ENCODE data around the gene SPSB1. TPM values are rescaled to one million over a fixed set of nuclear protein-coding genes. Genes with fewer than 3 reads are reported as not detected.

Gene SPSB1
- total RNA-seq, 1 experiment from 2014 or later, result 2.9 TPM

- H3K27ac ChIP-seq (ENCODE audit: insufficient read length, low read depth, low read length), result no peak overlapping the region
- H2AK5ac ChIP-seq (ENCODE audit: insufficient read length, low read length), result no peak overlapping the region
- H3K9me3 ChIP-seq (ENCODE audit: control insufficient read depth, low read depth, low read length), result no peaks in the 10 kb centered on the region
- no peaks in the 10 kb centered on the region for H3K4me1 ChIP-seq (ENCODE audit: insufficient read depth, low read length)
- no peak overlapping the region for H3K18ac ChIP-seq (ENCODE audit: insufficient read length, low read depth, low read length)
- Mint-ChIP-seq H3K27me3 (ENCODE audit: low read depth) (no peaks in the 10 kb centered on the region; the same call in 1 of the 2 replicates), H3K9me3 (no peaks in the 10 kb centered on the region; a peak in 1 of 5 replicates), H3K36me3 (ENCODE audit: insufficient read depth in 1 of 3, low read depth in 3 of 3) (no peaks in the 10 kb centered on the region; a peak in 1 of 7 replicates), H3K4me1 (peaks cover 8 to 9% of the 10 kb centered on the region in 2 experiments), H3K27ac (no peak overlapping the region), H3K4me3 (no peak overlapping the region)
- no peak overlapping the region for H3K4ac ChIP-seq (ENCODE audit: low read depth, low read length)
- no peak overlapping the region for H4K8ac ChIP-seq (replicated peaks; ENCODE audit: insufficient read length, low read depth, low read length)
- H3K14ac ChIP-seq (ENCODE audit: insufficient read depth, low read length), result no peak overlapping the region
- H3K27me3 ChIP-seq (ENCODE audit: insufficient read depth, low read length), result no peaks in the 10 kb centered on the region
- no peak overlapping the region for H2AFZ ChIP-seq (ENCODE audit: low read length)
- H3K4me2 ChIP-seq (ENCODE audit: insufficient read depth, insufficient read length, low read length), result no peak overlapping the region
- no peak overlapping the region for H2BK5ac ChIP-seq (ENCODE audit: insufficient read length, low read length)
- no peak overlapping the region for H3K23ac ChIP-seq (ENCODE audit: insufficient read length, low read depth, low read length)
- H3T11ph ChIP-seq (ENCODE audit: low read length), result no peak overlapping the region
- no peaks in the 10 kb centered on the region for H4K20me1 ChIP-seq (ENCODE audit: control insufficient read depth, insufficient read depth, insufficient read length)
- H2BK15ac ChIP-seq (ENCODE audit: low read depth, low read length), result no peak overlapping the region
- H3K23me2 ChIP-seq (ENCODE audit: insufficient read length, low read depth, low read length, poor library complexity, severe bottlenecking), result no peaks in the 10 kb centered on the region
- no peak for DNase-seq
- no peak for TF ChIP-seq CTCF (conservative IDR thresholded peaks at IDR 0.05)
- H2BK120ac ChIP-seq (ENCODE audit: low read depth, low read length, poor library complexity, severe bottlenecking), result no peak overlapping the region
- H4K5ac ChIP-seq (ENCODE audit: insufficient read length, low read depth, low read length), result no peak overlapping the region
- no peak overlapping the region for H2BK20ac ChIP-seq (ENCODE audit: low read depth, low read length, poor library complexity, severe bottlenecking)
- no peaks in the 10 kb centered on the region for H3K79me1 ChIP-seq (ENCODE audit: insufficient read depth, low read depth, low read length, poor library complexity, severe bottlenecking)
- H3K79me2 ChIP-seq (ENCODE audit: insufficient read depth, low read length), result no peaks in the 10 kb centered on the region
- H4K91ac ChIP-seq (ENCODE audit: insufficient read length, low read depth, low read length), result no peak overlapping the region
- WGBS (ENCODE audit: extremely low coverage, insufficient read length, low lambda C conversion rate), result no CpG with 5 or more reads among the region's 15 CpGs
- H3K56ac ChIP-seq (ENCODE audit: insufficient read length, low read depth, low read length), result no peak overlapping the region
- no peak overlapping the region for H2BK12ac ChIP-seq (ENCODE audit: insufficient read length, low read depth, low read length)
- no peak overlapping the region for H3K9ac ChIP-seq (ENCODE audit: extremely low read depth, insufficient read length, low read length)
These were observed 108.4 kb downstream of the SPSB1 start for GRCh38 chr1:9401080-9401453.

All from H9 (cell line).